Rectal smooth muscle tissue (tissue), 1 donor: ENCODE data around the gene CYP8B1.
A peak's percentile ranks its signal among the peaks of the same experiment; 100 is the strongest.

ENCODE experiments used
- H3K27ac ChIP-seq: one replicate; pipeline ENCODE4 v1.7.0; 2013; ENCODE audit warnings: low read depth, low read length, inconsistent platforms
- H3K27me3 ChIP-seq: one replicate; pipeline ENCODE4 v1.7.0; 2013; ENCODE audit warnings: low read length; ENCODE audit not compliant: control insufficient read depth, insufficient read depth
- H3K36me3 ChIP-seq: one replicate; pipeline ENCODE4 v1.7.0; 2013; ENCODE audit warnings: low read length; ENCODE audit not compliant: control insufficient read depth, insufficient read depth
- H3K4me1 ChIP-seq: one replicate; pipeline ENCODE4 v1.7.0; 2013; ENCODE audit warnings: low read length; ENCODE audit not compliant: control insufficient read depth, insufficient read depth
- H3K4me3 ChIP-seq: one replicate; pipeline ENCODE4 v1.7.0; 2013; ENCODE audit warnings: low read length
- H3K9ac ChIP-seq: one replicate; pipeline ENCODE4 v1.7.0; 2013; ENCODE audit warnings: low read length

CYP8B1 gene

DNA sequence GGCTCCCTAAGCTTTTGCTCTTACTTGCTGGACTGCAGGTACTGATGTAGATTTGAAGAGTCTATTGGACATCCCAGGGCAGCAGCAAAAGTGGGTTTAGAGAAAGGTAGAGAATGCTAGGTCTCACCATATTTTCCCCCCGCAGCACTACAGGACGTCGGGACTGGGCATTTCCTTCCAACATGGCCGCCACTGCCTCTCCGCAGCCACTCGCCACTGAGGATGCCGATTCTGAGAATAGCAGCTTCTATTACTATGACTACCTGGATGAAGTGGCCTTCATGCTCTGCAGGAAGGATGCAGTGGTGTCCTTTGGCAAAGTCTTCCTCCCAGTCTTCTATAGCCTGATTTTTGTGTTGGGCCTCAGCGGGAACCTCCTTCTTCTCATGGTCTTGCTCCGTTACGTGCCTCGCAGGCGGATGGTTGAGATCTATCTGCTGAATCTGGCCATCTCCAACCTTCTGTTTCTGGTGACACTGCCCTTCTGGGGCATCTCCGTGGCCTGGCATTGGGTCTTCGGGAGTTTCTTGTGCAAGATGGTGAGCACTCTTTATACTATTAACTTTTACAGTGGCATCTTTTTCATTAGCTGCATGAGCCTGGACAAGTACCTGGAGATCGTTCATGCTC is 11.2 kb downstream of the CYP8B1 start:
- H3K27ac ChIP-seq, result no peak overlapping the region
- no peaks in the 10 kb centered on the region for H3K36me3 ChIP-seq
- no peak overlapping the region for H3K4me3 ChIP-seq
- no peak overlapping the region for H3K9ac ChIP-seq
- H3K27me3 ChIP-seq, result no peaks in the 10 kb centered on the region
- H3K4me1 ChIP-seq, result no peaks in the 10 kb centered on the region

DNA sequence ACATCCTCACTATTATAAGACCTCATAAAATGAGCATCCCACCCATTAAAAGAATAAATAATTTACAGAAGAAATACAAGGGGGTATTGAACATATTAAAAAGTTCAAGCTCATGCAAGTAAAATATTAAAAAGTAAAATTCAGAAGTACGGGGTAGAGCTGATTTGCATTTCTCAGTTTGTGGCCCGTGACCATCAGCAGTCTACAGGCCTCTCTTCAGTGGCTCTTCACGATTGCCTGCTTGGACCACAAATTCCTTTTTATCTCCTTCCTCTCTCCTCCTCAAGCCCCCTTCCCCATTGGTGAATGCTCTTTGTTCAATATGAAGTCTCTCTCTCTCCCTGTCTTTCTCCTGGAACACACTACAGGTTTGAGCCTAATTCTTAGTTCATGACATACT is 19.1 kb downstream of the CYP8B1 start:
- H3K27ac ChIP-seq, result no peak overlapping the region
- H3K9ac ChIP-seq, result no peak overlapping the region
- H3K36me3 ChIP-seq, result no peaks in the 10 kb centered on the region
- H3K4me1 ChIP-seq, result no peaks in the 10 kb centered on the region
- no peak overlapping the region for H3K4me3 ChIP-seq
- no peaks in the 10 kb centered on the region for H3K27me3 ChIP-seq

DNA sequence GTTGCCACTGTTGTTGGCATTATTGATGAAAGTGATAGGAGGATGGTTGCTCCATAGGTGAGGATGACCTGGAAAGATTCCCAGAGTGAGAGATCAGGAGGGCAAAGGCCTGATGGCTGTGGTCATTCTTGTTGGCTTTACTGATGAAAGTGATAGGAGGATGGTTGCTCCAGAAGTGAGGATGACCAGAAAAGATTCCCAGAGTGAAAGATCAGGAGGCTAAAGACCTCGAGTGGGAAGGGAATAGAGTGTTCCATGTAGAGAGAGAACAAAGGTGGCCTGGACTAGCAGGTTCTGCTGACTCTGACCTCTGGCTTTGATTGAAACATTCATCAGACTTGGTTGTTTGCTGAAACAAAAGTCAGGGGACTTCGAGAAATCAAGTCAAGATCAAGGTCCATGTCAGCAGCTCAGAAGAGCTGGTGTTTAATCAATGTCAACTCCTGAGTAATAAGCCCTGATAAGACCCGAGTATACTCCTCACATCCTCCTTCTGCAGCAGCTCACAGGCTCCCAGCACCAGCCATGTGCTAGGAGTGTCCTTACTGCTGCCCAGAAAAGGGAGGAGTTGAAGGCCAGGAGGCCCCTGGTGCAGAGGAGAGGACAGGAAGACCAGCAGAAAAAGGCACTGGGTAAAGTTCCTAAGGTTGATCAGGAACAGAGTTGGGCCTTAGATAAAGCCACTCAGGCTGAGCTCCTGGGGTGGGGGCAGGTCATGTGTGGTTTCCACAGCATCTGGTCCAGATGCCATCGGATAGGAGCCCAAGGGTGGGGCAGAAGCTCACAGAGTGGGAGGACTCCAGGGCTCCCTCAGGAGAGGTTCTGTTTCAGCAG is 19.9 kb downstream of the CYP8B1 start:
- Histone ChIP-seq H3K36me3 (no peaks in the 10 kb centered on the region), H3K9ac (no peak overlapping the region), H3K27ac (no peak overlapping the region), H3K4me1 (no peaks in the 10 kb centered on the region), H3K27me3 (no peaks in the 10 kb centered on the region), H3K4me3 (no peak overlapping the region)

DNA sequence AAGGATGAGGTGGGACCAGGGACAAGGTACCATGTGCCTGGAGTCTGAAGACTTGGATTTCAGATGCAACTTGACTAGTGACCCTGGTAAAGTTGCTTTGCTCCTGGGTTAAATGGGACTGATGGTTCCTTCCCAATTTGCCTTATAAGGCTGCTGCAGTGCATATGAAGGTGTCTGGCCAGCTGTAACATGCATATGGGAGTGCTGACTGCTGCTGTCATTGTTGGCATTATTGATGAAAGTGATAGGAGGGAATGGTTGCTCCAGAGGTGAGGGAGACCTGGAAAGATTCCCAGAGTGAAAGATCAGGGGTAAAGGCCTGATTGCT is 20.5 kb downstream of the CYP8B1 start:
- Histone ChIP-seq H3K36me3 (no peaks in the 10 kb centered on the region), H3K4me3 (no peak overlapping the region), H3K27me3 (no peaks in the 10 kb centered on the region), H3K9ac (no peak overlapping the region), H3K27ac (no peak overlapping the region), H3K4me1 (no peaks in the 10 kb centered on the region)

DNA sequence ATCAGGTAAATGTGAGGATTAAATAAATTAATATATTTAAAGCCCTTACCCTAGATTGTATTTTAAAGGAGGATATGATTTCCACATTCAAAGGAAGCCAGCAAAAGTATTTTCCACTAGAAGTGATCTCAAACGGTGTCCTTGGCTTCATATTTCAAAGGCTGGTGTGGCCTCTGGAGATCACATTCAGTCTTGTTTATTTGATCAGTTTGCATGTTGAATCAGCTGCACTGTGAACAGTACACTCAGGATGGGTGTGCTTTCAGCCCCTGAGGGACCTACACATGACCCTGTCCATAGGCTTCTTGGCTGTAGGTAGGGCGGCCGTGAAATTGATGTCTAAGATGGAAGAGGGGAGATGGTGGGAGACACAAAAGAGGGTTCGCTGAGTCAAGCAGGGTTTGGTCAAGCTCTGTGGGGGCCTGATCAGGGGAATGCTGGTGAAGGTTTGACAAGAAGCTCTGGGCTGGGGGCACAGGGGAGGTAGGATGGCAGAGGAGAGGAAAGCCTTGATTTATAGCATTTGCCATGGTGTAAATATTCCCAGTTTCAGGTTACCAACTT is 21.9 kb downstream of the CYP8B1 start:
- H3K9ac ChIP-seq, result no peak overlapping the region
- no peak overlapping the region for H3K27ac ChIP-seq
- H3K4me3 ChIP-seq, result no peak overlapping the region
- no peaks in the 10 kb centered on the region for H3K4me1 ChIP-seq
- no peaks in the 10 kb centered on the region for H3K36me3 ChIP-seq
- H3K27me3 ChIP-seq, result no peaks in the 10 kb centered on the region

DNA sequence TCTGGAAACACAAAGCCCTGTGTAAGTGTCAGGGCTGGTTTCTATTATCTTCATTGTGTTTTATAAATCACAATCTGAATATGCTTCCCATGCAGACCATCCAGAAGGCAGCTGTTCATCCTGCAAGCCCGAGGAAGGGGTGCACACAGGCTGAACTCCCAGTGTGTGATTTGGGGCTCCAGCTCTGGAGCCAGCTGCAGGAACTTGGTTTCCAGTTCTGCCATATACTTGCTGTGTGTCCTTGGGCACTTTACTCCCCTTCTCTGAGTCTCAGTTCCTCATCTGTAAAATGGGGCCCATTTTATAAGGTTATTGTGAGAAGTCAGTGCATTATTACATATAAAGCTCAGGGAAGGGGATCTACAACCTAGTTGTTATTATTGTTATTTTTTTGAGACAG is 22.6 kb downstream of the CYP8B1 start:
- no peaks in the 10 kb centered on the region for H3K4me1 ChIP-seq
- no peak overlapping the region for H3K9ac ChIP-seq
- no peaks in the 10 kb centered on the region for H3K36me3 ChIP-seq
- H3K27ac ChIP-seq, result no peak overlapping the region
- no peak overlapping the region for H3K4me3 ChIP-seq
- H3K27me3 ChIP-seq, result no peaks in the 10 kb centered on the region

DNA sequence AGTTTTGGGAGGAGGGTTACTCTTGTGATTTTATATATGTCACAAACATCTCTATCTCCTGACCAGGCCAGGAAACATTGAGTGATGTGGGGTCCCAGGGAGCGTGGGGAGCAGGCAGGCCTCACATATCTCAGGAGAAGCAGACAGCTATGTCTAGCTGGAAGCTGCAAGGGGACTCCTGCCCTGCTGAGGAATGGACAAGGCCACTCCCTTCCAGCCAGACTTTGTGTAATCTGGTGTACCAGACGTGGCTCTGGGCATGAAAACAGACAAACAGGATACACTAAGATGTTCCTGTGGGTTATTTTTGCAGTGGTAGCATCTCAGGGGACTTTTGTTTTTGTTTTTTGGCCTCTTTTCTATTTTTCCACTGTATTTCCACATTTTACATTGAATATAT is 23.2 kb downstream of the CYP8B1 start:
- H3K9ac ChIP-seq, result no peak overlapping the region
- H3K27ac ChIP-seq, result no peak overlapping the region
- no peaks in the 10 kb centered on the region for H3K36me3 ChIP-seq
- H3K4me1 ChIP-seq, result no peaks in the 10 kb centered on the region
- no peaks in the 10 kb centered on the region for H3K27me3 ChIP-seq
- no peak overlapping the region for H3K4me3 ChIP-seq

DNA sequence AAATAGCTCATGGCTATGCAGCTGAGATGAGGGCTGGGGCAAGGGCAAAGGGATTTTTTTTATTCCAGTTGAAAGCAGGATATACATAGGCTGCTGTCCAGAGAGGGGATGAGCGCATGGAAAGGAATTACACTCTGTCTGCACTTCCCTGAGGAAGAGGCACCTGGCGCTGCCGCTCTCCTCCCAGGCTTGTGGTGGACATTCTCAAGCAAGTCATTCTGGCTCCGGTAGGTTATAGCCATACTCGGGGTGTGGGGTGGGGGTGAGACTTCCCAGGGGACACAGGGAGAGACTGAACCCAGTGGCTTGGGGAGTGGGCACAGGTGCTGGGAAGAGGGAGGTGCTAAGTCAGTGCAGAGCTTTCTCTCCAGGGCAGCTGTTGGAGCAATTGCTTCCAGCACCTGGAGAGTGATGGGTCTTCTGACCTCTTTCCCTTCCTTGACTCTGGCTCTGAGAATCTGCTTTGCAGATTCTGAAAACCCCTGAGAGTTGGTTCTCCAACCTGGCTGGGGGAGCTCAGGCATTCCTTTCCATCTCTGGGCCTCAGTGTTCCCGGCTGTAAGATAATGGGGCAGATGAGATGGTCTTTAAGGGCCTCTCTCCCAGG is 24.3 kb downstream of the CYP8B1 start:
- Histone ChIP-seq H3K36me3 (no peaks in the 10 kb centered on the region), H3K9ac (no peak overlapping the region), H3K4me3 (no peak overlapping the region), H3K27ac (no peak overlapping the region), H3K4me1 (peaks cover 6% of the 10 kb centered on the region), H3K27me3 (no peaks in the 10 kb centered on the region)

DNA sequence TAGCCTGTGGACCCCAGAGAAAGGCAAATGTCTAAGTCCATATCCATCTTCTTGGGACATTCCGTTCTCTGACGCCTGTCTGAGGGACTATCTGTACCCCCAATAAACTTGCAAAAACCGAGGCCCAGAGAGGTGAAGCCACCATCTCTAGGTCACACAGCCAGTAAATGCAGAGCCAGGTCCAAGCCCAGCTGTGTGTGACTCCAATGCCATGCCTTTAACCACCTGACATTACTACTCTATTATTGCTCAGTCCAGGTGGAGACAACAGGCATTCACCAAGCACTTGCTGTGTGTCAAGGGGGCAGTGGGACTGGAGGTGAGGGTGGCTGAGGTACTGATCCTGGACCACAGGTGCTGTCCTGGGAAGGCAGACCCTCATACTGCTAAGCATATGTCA is 25.4 kb downstream of the CYP8B1 start:
- Histone ChIP-seq H3K9ac (no peak overlapping the region), H3K36me3 (no peaks in the 10 kb centered on the region), H3K27ac (no peak overlapping the region), H3K4me1 (peaks cover 9% of the 10 kb centered on the region), H3K4me3 (no peak overlapping the region), H3K27me3 (no peaks in the 10 kb centered on the region)

DNA sequence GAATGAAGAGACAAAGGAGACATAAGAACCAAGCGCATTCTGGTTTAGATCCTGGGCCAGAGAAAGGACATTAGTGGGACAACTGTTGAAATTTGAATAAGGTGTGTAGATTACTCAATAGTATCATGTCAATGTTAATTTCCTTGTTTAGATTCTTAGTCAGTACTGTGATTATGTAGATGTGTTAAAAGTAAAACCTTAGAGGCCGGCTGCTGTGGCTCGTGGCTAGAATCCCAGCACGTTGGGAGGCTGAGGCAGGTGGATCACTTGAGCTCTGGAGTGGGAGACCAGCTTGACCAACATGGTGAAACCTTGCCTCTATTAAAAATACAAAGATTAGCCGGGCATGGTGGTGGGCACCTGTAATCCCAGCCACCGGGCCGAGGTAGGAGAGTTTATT is 26.7 kb downstream of the CYP8B1 start:
- Histone ChIP-seq H3K4me1 (peaks cover 9% of the 10 kb centered on the region), H3K9ac (no peak overlapping the region), H3K27me3 (no peaks in the 10 kb centered on the region), H3K4me3 (no peak overlapping the region), H3K36me3 (no peaks in the 10 kb centered on the region), H3K27ac (no peak overlapping the region)

DNA sequence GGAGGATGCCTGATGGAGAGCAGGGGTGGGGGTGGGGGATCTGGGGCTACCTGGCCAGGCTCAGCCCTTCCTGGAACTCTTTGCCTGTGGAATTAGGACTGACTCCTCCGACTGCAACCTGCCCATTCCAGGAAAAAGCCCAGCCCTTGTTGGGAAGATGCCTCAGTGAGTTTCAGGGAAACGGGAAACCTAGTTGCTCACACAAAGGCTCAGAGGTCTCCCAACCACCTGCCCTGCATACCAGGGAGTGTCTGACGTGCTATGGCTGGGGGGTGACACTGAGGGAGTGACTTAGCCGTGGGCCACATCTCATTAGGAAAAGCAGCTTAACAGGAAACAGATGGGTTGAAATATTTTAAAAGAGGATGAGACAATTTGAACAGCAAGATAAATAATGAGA is 27.9 kb downstream of the CYP8B1 start:
- Histone ChIP-seq H3K27me3 (no peaks in the 10 kb centered on the region), H3K9ac (no peak overlapping the region), H3K36me3 (no peaks in the 10 kb centered on the region), H3K4me3 (no peak overlapping the region), H3K27ac (peak overlapping the region; percentile 15), H3K4me1 (peaks cover 12% of the 10 kb centered on the region)

DNA sequence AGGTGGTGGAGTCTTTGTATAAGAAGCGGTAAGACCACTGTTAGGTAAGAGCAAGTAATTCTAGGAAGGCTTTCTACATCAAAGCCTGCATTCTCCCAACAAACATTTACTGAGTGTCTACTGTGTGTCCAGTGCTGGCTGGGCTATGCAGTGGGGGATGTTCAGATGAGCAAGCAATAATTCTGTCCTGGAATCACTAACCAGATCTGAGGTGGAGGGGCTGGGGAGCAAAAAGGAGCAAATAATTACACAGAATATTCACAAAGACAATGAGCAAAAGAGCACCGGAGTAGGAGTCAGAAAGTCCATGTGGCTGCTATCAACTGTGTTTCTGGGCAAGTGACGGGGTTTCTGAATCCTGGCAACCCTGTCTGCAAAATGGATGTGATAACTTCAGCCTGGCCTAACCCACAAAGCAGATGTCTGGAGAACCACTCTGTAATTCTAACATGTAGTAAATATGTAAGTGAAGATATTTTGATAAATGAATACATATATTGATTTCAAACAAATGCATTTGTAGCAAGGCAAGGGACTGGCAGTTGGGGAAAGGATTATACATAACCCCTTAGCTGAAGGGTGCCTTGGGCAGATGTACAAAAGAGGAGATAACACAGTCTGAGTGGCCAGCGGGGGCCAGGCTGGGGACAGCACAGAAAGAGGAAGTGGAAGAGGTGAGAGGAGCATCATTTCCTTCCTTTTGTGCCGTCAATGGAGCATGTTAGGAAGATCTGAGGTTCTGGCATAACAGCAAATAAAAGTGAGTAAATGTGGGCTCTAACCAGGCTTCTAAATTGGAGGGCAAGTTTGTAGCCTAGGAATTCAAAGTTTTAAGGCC is 28.8 kb downstream of the CYP8B1 start:
- peaks cover 12% of the 10 kb centered on the region for H3K4me1 ChIP-seq
- H3K9ac ChIP-seq, result no peak overlapping the region
- no peaks in the 10 kb centered on the region for H3K27me3 ChIP-seq
- peak overlapping the region; percentile 15 for H3K27ac ChIP-seq
- no peak overlapping the region for H3K4me3 ChIP-seq
- H3K36me3 ChIP-seq, result no peaks in the 10 kb centered on the region
